Esophagus muscularis mucosa (tissue), 2 donors: ENCODE data around the gene FBL.

Experiments used
- EP300 ChIP-seq: sonication (generic); formaldehyde crosslinking; IDR thresholded peaks from one replicate; pipeline ENCODE4 v1.6.1; 2017; ENCODE audit warnings: antibody characterized with exemption
- POLR2A ChIP-seq: fragments of 450-650 bp; IDR thresholded peaks from one replicate; pipeline ENCODE4 v1.6.1; 2017; ENCODE audit warnings: antibody characterized with exemption, moderate library complexity, mild to moderate bottlenecking, low read depth

DNA sequence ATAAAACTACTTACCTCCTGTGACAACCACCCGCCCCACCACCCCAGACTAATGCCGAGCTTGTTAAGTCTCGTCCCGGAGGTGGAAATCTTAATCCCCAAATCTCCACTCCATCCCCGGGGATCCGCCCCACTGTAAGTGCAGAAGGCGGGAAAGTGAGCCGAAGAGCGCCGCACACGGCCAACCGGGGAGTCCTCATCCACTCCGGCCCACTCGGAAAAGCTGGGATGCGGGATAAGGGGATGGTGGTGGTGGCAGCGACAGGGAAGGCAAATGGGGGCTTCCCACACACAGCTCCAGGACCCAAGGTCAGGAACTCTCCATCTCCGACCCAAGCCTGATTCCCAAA, 621 bp downstream of the FBL start:
- TF ChIP-seq POLR2A (no peak), EP300 (no peak)
